ENCODE data around the gene FGFR4. TPM values are rescaled to one million over a fixed set of nuclear protein-coding genes. Genes with fewer than 3 reads are reported as not detected.

The FGFR4 gene
- total and polyA plus RNA-seq, 2 donors (not counting 1 experiment from before 2014, with no cell fraction given) = 1.2 to 2.7 TPM

DNA sequence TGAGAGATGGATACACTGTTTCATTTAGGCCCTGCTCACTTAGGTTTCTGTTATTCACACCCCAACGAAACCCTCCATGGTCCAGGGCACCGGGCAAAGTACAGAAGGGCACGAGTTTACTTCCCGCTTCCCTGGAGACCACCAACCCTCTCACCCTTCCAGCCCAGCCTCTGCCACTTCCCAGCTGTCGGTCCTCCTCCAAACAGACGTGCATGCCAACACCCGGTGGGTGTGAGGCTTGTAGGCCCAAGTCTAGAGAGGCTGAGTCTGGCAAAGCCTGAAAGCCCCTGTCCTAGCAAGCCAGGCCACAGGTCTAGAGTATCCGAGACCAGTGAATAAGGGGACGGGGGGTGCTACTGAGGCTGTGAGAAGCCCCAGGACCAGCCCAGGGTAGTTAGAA, 7.1 kb upstream of the FGFR4 start:
- POLR2A ChIA-PET = no interaction called here

DNA sequence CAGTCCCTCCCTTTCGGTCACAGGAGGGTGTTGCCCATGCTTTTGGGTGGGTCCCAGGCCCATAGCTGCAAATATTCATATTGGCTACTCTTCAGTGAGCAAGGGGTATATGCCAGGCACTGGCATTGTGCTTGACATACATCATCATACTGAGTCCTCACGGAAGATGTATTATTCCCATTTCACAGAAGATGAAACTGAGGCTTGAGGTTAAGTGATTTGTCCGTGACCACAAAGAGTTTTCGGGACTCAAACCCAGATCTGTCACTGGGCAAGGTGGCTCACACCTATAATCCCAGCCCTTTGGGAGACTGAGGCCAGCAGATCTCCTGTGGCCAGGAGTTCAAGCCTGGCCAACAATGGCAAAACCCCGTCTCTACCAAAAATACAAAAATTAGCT, 6.5 kb upstream of the FGFR4 start:
- ATAC-seq (ENCODE audit: low read depth) (no peak), DNase-seq (no peak)
- H3K27me3 Mint-ChIP-seq = peaks cover 4% of the 10 kb centered on the region
- ChIA-PET CTCF (interaction anchor here (1.4 kb wide), 1 partner anchor 9 kb away, joined by 5 read pairs; no protein-coding TSS in a partner anchor), POLR2A (no interaction called here)
- H3K9me3 Mint-ChIP-seq (ENCODE audit: insufficient read depth) = no peaks in the 10 kb centered on the region
- no peak overlapping the region for H3K4me3 Mint-ChIP-seq
- peaks cover 0 to 7% (median 1%) of the 10 kb centered on the region in 4 experiments for H3K27me3 ChIP-seq (replicated peaks in 1 of 4; ENCODE audit: control extremely low read depth in 1 of 4, control insufficient read depth in 3 of 4, insufficient read depth in 4 of 4, low read length in 3 of 4)
- intact Hi-C loops (cut with micrococcal nuclease) = no loop called here
- no peak overlapping the region for H3K27ac Mint-ChIP-seq
- no peaks in the 10 kb centered on the region for H3K9me3 ChIP-seq (ENCODE audit: control extremely low read depth in 1 of 3, control insufficient read depth in 2 of 3, insufficient read depth in 1 of 3, low read length in 2 of 3)
- H3K4me2 ChIP-seq (replicated peaks; ENCODE audit: low read depth, low read length, poor library complexity, severe bottlenecking) = no peak overlapping the region
- no peaks in the 10 kb centered on the region for H3K36me3 ChIP-seq (replicated peaks in 1 of 2; ENCODE audit: control extremely low read depth in 1 of 2, control insufficient read depth in 1 of 2, extremely low read depth in 1 of 2, insufficient read depth in 2 of 2, low read length in 1 of 2)
- WGBS (ENCODE audit: insufficient coverage) = 88% methylated on average over 4 of the region's 5 CpGs
- TF ChIP-seq, protein P1, sequence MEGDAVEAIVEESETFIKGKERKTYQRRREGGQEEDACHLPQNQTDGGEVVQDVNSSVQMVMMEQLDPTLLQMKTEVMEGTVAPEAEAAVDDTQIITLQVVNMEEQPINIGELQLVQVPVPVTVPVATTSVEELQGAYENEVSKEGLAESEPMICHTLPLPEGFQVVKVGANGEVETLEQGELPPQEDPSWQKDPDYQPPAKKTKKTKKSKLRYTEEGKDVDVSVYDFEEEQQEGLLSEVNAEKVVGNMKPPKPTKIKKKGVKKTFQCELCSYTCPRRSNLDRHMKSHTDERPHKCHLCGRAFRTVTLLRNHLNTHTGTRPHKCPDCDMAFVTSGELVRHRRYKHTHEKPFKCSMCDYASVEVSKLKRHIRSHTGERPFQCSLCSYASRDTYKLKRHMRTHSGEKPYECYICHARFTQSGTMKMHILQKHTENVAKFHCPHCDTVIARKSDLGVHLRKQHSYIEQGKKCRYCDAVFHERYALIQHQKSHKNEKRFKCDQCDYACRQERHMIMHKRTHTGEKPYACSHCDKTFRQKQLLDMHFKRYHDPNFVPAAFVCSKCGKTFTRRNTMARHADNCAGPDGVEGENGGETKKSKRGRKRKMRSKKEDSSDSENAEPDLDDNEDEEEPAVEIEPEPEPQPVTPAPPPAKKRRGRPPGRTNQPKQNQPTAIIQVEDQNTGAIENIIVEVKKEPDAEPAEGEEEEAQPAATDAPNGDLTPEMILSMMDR (IDR thresholded peaks at IDR 0.05) = no peak
- TF ChIP-seq EZH2 (IDR thresholded peaks at IDR 0.05; ENCODE audit: borderline replicate concordance, insufficient read depth, low read depth, low read length, poor library complexity, severe bottlenecking) = no peak
- no peak overlapping the region for H2AFZ ChIP-seq (ENCODE audit: insufficient read depth, low read depth, low read length, poor library complexity, severe bottlenecking)
- no peak overlapping the region for H3K9ac ChIP-seq (ENCODE audit: low read length)
- H3K4me1 ChIP-seq (ENCODE audit: control insufficient read depth in 2 of 2, insufficient read depth in 2 of 2, low read length in 2 of 2) = peaks cover 0 to 5% of the 10 kb centered on the region in 2 donors
- no peaks in the 10 kb centered on the region for H3K79me2 ChIP-seq (ENCODE audit: control insufficient read depth, insufficient read depth, low read length)
- H3K4me3 ChIP-seq (ENCODE audit: control extremely low read depth in 1 of 5, extremely low read depth in 1 of 5, insufficient read depth in 1 of 5, low read depth in 2 of 5, low read length in 4 of 5) = no peak overlapping the region
- peaks cover 4% of the 10 kb centered on the region for H3K4me1 Mint-ChIP-seq
- no peak overlapping the region for H3K27ac ChIP-seq (ENCODE audit: low read length in 2 of 2)
- no peaks in the 10 kb centered on the region for H4K20me1 ChIP-seq (ENCODE audit: control insufficient read depth, insufficient read depth, low read length, poor library complexity, severe bottlenecking)

More for the DNA sequence above, 7.1 kb upstream of the FGFR4 start:
- ATAC-seq (ENCODE audit: low read depth) = no peak
- Histone ChIP-seq H3K27ac (ENCODE audit: low read length in 2 of 2) (no peak overlapping the region), H3K27me3 (replicated peaks in 1 of 4; ENCODE audit: control extremely low read depth in 1 of 4, control insufficient read depth in 3 of 4, insufficient read depth in 4 of 4, low read length in 3 of 4) (peaks cover 0 to 7% (median 1%) of the 10 kb centered on the region in 4 experiments), H3K4me1 (ENCODE audit: control insufficient read depth in 2 of 2, insufficient read depth in 2 of 2, low read length in 2 of 2) (no peaks in the 10 kb centered on the region), H3K79me2 (ENCODE audit: control insufficient read depth, insufficient read depth, low read length) (no peaks in the 10 kb centered on the region), H4K20me1 (ENCODE audit: control insufficient read depth, insufficient read depth, low read length, poor library complexity, severe bottlenecking) (no peaks in the 10 kb centered on the region), H3K4me3 (ENCODE audit: control extremely low read depth in 1 of 5, extremely low read depth in 1 of 5, insufficient read depth in 1 of 5, low read depth in 2 of 5, low read length in 4 of 5) (no peak overlapping the region), H3K4me2 (replicated peaks; ENCODE audit: low read depth, low read length, poor library complexity, severe bottlenecking) (no peak overlapping the region), H2AFZ (ENCODE audit: insufficient read depth, low read depth, low read length, poor library complexity, severe bottlenecking) (no peak overlapping the region), H3K9me3 (ENCODE audit: control extremely low read depth in 1 of 3, control insufficient read depth in 2 of 3, insufficient read depth in 1 of 3, low read length in 2 of 3) (no peaks in the 10 kb centered on the region), H3K9ac (ENCODE audit: low read length) (no peak overlapping the region), H3K36me3 (replicated peaks in 1 of 2; ENCODE audit: control extremely low read depth in 1 of 2, control insufficient read depth in 1 of 2, extremely low read depth in 1 of 2, insufficient read depth in 2 of 2, low read length in 1 of 2) (no peaks in the 10 kb centered on the region)
- H3K27ac Mint-ChIP-seq = no peak overlapping the region
- CTCF ChIA-PET = interaction anchor here (0.9 kb wide), 1 partner anchor 12 kb away, joined by 4 read pairs; no protein-coding TSS in a partner anchor
- intact Hi-C loops (cut with micrococcal nuclease) = no loop called here
- TF ChIP-seq, protein P1 (IDR thresholded peaks at IDR 0.05) = no peak
- no peak for TF ChIP-seq EZH2 (IDR thresholded peaks at IDR 0.05; ENCODE audit: borderline replicate concordance, insufficient read depth, low read depth, low read length, poor library complexity, severe bottlenecking)
- no peak for DNase-seq
- H3K27me3 Mint-ChIP-seq = peaks cover 4% of the 10 kb centered on the region
- no peak overlapping the region for H3K4me3 Mint-ChIP-seq
- no peaks in the 10 kb centered on the region for H3K4me1 Mint-ChIP-seq
- H3K9me3 Mint-ChIP-seq (ENCODE audit: insufficient read depth) = no peaks in the 10 kb centered on the region
- 89% methylated on average over 7 of the region's 9 CpGs for WGBS (ENCODE audit: insufficient coverage)

All from B cell (primary cell).